PC-3 (cell line): ENCODE results near the gene PREX1. TPM values are rescaled to one million over a fixed set of nuclear protein-coding genes. Genes with fewer than 3 reads are reported as not detected.

Experiments used
- ATAC-seq: fragments of 200-7000 bp; cut with Tn5 transposase; 2 replicates; pipeline ENCODE4 v1.9.1; 2020; ENCODE audit warnings: mild to moderate bottlenecking, moderate library complexity
- BruUV-seq: library from RNA; stranded (reverse); fragments of 400-500 nt; replicated peaks from 2 replicates; lab custom pipeline; 2021; lab: Mats Ljungman, UMichigan
- CTCF ChIA-PET: fragments of 300-600 bp; sonication (Branson Sonifier 250); formaldehyde crosslinking; loops from one replicate; lab custom pipeline; 2022; ENCODE audit warnings: antibody characterized with exemption; lab: Charles Lee
- POLR2A ChIA-PET: fragments of 300-600 bp; sonication (Branson Sonifier 250); formaldehyde crosslinking; loops from one replicate; lab custom pipeline; 2022; ENCODE audit warnings: antibody characterized with exemption; ENCODE audit not compliant: unreplicated experiment; lab: Charles Lee
- DNase-seq: peaks from one replicate; pipeline ENCODE4 v3.0.0-alpha.2; 2015
- H2AFZ ChIP-seq: fragments of 300-600 bp; sonication (generic); 2 replicates; pipeline ENCODE4 v1.6.0; 2016; ENCODE audit warnings: antibody characterized with exemption, low read length
- H3F3A ChIP-seq: fragments of 300-600 bp; sonication (generic); one replicate; pipeline ENCODE4 v1.6.0; 2017; ENCODE audit warnings: antibody characterized with exemption, low read length, control low read depth, mild to moderate bottlenecking; ENCODE audit not compliant: unreplicated experiment
- H3K27ac ChIP-seq: fragments of 300-600 bp; sonication (generic); 2 replicates; pipeline ENCODE4 v1.5.1; 2016; ENCODE audit warnings: mild to moderate bottlenecking, low read length
- H3K27me3 ChIP-seq: fragments of 300-600 bp; sonication (generic); 2 replicates; pipeline ENCODE4 v1.6.1; 2016; ENCODE audit warnings: low read length, mixed read lengths
- H3K36me3 ChIP-seq: fragments of 300-600 bp; sonication (generic); 2 replicates; pipeline ENCODE4 v1.6.1; 2016; ENCODE audit warnings: low read depth, mixed run types, low read length, mixed read lengths
- H3K4me1 ChIP-seq: fragments of 300-600 bp; sonication (generic); 2 replicates; pipeline ENCODE4 v1.5.1; 2016; ENCODE audit warnings: low read length; ENCODE audit not compliant: insufficient read depth
- H3K4me2 ChIP-seq: fragments of 300-600 bp; sonication (generic); 2 replicates; pipeline ENCODE4 v1.6.0; 2016; ENCODE audit warnings: low read length
- H3K4me3 ChIP-seq: fragments of 300-600 bp; sonication (generic); 2 replicates; pipeline ENCODE4 v1.5.1; 2016; ENCODE audit warnings: mild to moderate bottlenecking, low read length, mixed read lengths
- H3K79me2 ChIP-seq: fragments of 300-600 bp; sonication (generic); 2 replicates; pipeline ENCODE4 v1.6.1; 2017; ENCODE audit warnings: low read length, mixed read lengths
- H3K9ac ChIP-seq: fragments of 300-600 bp; sonication (generic); 2 replicates; pipeline ENCODE4 v1.6.0; 2016; ENCODE audit warnings: mild to moderate bottlenecking, low read length
- H3K9me2 ChIP-seq: fragments of 300-600 bp; sonication (generic); replicated peaks from 2 replicates; pipeline ENCODE4 v1.6.1; 2016; ENCODE audit warnings: mixed run types, low read length, mixed read lengths
- H3K9me3 ChIP-seq: fragments of 300-600 bp; sonication (generic); 2 replicates; pipeline ENCODE4 v1.6.1; 2016; ENCODE audit warnings: low read length, mixed read lengths
- H4K20me1 ChIP-seq: fragments of 300-600 bp; sonication (generic); 2 replicates; pipeline ENCODE4 v1.6.1; 2016; ENCODE audit warnings: low read length, mixed read lengths
- EZH2 ChIP-seq: fragments of 300-600 bp; sonication (generic); IDR thresholded peaks from one replicate; pipeline ENCODE4 v1.6.1; 2017; ENCODE audit warnings: antibody characterized with exemption, mild to moderate bottlenecking, low read length; ENCODE audit not compliant: unreplicated experiment
- EZH2phosphoT487 ChIP-seq: fragments of 300-600 bp; sonication (generic); IDR thresholded peaks from 2 replicates; pipeline ENCODE4 v1.6.1; 2018; ENCODE audit warnings: mild to moderate bottlenecking, antibody characterized with exemption, low read length, borderline replicate concordance
- intact Hi-C: fragments of 100-400 bp; cut with micrococcal nuclease; formaldehyde crosslinking; loops from 2 replicates; pipeline ENCODE4 v1.9.0; 2023
- total RNA-seq: library from RNA; depleted of rRNA; stranded (reverse); fragments of >200 nt; gene quantifications from 2 replicates; pipeline ENCODE4 v1.2.3, GENCODE V29; 2014
- TF ChIP-seq, protein P1 (sequence below): fragments of 300-600 bp; sonication (generic); conservative IDR thresholded peaks from 2 replicates; pipeline ENCODE4 v1.5.1; 2017; ENCODE audit warnings: antibody characterized with exemption, low read depth, mild to moderate bottlenecking, low read length

PREX1 gene
- total RNA-seq, 1 experiment from 2014 or later, result 22.1 TPM

DNA sequence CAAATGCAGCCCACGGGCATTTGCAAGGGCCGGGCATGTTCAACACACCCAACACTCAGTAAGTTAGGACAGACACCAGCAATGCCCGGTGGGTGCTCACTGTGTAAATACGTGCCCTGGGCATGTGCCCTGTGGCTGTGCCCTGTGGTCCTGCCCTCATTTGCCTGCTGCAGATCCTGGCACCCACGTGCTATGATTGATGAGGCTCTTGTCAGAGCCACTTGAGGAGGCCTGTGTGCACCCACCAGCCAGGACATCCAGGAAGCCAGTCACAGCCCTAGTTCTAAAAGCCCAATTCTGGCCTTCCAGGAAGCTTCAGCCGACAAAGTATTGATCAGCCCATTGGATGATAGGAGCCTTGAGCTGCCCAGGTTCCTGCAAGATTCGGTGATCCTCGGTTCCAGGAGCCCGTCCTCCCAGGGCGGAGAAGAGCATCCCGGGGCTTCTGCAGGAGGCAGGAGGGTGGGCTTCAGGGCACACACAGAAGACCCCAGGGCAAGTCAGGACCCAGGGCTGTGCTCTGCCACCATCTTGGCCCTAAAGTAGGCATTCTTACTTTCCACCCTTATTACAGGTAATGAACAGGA lies 223.9 kb downstream of the PREX1 start:
- no peaks in the 10 kb centered on the region for H4K20me1 ChIP-seq
- peaks cover 18% of the 10 kb centered on the region; the same call in 1 of the 2 replicates for H3K27me3 ChIP-seq
- H3K9me3 ChIP-seq, result 0 out of 2 replicates have a peak, but pooled peaks cover 9% of the 10 kb centered on the region
- H3K4me3 ChIP-seq, result no peak overlapping the region
- no peak overlapping the region for H2AFZ ChIP-seq
- H3K79me2 ChIP-seq, result no peaks in the 10 kb centered on the region
- no peaks in the 10 kb centered on the region for H3K36me3 ChIP-seq
- no peaks in the 10 kb centered on the region for H3K4me1 ChIP-seq
- ATAC-seq (no peak), DNase-seq (no peak)
- ChIA-PET CTCF (no interaction called here), POLR2A (no interaction called here)
- intact Hi-C loops, result no loop called here
- no peaks in the 10 kb centered on the region for H3K9me2 ChIP-seq
- no peak overlapping the region for H3K4me2 ChIP-seq
- H3K9ac ChIP-seq, result no peak overlapping the region
- no peak overlapping the region for H3K27ac ChIP-seq
- TF ChIP-seq EZH2phosphoT487 (no peak), EZH2 (no peak)
- TF ChIP-seq, protein P1, sequence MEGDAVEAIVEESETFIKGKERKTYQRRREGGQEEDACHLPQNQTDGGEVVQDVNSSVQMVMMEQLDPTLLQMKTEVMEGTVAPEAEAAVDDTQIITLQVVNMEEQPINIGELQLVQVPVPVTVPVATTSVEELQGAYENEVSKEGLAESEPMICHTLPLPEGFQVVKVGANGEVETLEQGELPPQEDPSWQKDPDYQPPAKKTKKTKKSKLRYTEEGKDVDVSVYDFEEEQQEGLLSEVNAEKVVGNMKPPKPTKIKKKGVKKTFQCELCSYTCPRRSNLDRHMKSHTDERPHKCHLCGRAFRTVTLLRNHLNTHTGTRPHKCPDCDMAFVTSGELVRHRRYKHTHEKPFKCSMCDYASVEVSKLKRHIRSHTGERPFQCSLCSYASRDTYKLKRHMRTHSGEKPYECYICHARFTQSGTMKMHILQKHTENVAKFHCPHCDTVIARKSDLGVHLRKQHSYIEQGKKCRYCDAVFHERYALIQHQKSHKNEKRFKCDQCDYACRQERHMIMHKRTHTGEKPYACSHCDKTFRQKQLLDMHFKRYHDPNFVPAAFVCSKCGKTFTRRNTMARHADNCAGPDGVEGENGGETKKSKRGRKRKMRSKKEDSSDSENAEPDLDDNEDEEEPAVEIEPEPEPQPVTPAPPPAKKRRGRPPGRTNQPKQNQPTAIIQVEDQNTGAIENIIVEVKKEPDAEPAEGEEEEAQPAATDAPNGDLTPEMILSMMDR, result no peak
- H3F3A ChIP-seq, result no peaks in the 10 kb centered on the region
- no TSS peak for BruUV-seq

DNA sequence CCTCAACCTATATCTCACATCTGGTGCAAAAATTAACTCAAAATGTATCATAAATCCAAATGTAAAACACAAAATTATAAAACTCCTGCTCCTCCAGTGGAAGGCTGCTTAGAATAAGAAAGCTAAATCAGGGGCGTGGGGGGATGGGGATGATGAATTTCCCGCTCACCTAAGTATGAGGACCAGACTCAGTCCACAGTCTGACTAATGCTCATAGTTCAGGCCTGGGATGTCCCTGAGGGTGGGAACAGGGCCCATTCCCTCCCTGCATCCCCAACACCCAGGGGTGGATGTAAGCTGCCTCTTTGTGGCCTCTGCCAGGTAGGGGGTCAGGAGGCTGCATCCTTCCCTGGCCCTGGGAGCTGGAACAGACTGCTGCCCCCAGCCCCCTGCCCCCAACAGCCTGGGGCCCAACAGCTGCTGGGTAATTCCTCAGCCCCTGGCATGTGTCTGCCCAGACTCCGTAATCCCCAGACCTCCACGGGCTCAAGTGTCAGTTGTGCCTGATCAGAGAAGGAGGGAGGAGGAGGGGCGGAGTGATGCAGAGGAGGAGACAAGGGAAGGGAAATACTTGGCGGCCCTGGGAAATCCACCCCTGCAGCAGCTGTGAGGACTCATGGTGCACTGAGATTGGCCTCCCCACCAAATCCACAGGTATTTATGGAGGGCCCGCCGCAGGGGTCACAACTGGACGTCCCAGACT lies 224.5 kb downstream of the PREX1 start:
- TF ChIP-seq, protein P1, result no peak
- Histone ChIP-seq H3K9me3 (0 out of 2 replicates have a peak, but pooled peaks cover 9% of the 10 kb centered on the region), H4K20me1 (no peaks in the 10 kb centered on the region), H2AFZ (no peak overlapping the region), H3K9ac (no peak overlapping the region), H3K4me1 (no peaks in the 10 kb centered on the region), H3K9me2 (no peaks in the 10 kb centered on the region), H3K36me3 (no peaks in the 10 kb centered on the region), H3K4me2 (no peak overlapping the region), H3K4me3 (no peak overlapping the region), H3K79me2 (no peaks in the 10 kb centered on the region), H3K27me3 (peaks cover 18% of the 10 kb centered on the region; the same call in 1 of the 2 replicates), H3F3A (no peaks in the 10 kb centered on the region), H3K27ac (no peak overlapping the region)
- intact Hi-C loops, result no loop called here
- POLR2A ChIA-PET, result no interaction called here
- CTCF ChIA-PET, result no interaction called here
- BruUV-seq, result no TSS peak
- no peak for ATAC-seq
- no peak for DNase-seq

DNA sequence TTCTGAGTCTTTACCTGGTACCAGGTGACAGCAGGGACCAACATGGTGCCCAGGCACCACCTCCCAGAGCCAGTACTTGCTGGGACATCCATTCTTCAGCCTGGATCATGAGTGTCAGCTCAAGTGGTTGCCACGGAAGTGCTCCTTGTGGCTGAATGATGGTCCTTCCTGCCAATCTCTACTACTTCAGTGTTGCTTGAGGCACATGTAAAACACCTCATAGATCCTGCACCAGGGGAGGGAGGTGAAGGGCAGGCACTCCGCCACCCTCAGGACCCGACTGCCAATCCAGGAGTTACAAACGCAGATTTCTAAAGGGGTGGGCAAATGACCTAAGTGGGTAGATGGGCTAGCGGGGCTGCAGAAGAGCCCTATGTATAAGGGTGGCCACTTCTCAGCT lies 226.0 kb downstream of the PREX1 start:
- Histone ChIP-seq H4K20me1 (no peaks in the 10 kb centered on the region), H3K27ac (no peak overlapping the region), H3K9me2 (no peaks in the 10 kb centered on the region), H3K79me2 (no peaks in the 10 kb centered on the region), H3F3A (no peaks in the 10 kb centered on the region), H3K9ac (no peak overlapping the region), H3K9me3 (0 out of 2 replicates have a peak, but pooled peaks cover 9% of the 10 kb centered on the region), H3K4me3 (no peak overlapping the region), H2AFZ (no peak overlapping the region), H3K4me2 (no peak overlapping the region), H3K4me1 (no peaks in the 10 kb centered on the region), H3K36me3 (no peaks in the 10 kb centered on the region), H3K27me3 (peaks cover 18% of the 10 kb centered on the region; the same call in 1 of the 2 replicates)
- TF ChIP-seq, protein P1, result no peak
- BruUV-seq, result no TSS peak
- no peak for ATAC-seq
- CTCF ChIA-PET, result no interaction called here
- intact Hi-C loops, result no loop called here
- POLR2A ChIA-PET, result no interaction called here
- DNase-seq, result no peak
